C4-2B (cell line): ENCODE data around the gene DCXR.

Experiments used
- CTCF ChIP-seq: fragments of 450-650 bp; conservative IDR thresholded peaks from 2 replicates; pipeline ENCODE4 v1.5.1; 2017; ENCODE audit warnings: mild to moderate bottlenecking
- ZFX ChIP-seq: fragments of 450-650 bp; IDR thresholded peaks from 2 replicates; pipeline ENCODE4 v1.6.1; 2017

GRCh38 chr17:82022981-82023446 lies 14.5 kb downstream of the DCXR start, which contains the start of gene LRRC45:
- TF ChIP-seq CTCF (no peak), ZFX (no peak)
